Liver (tissue), 9 donors: ENCODE results near the gene CRISPLD2. TPM values are rescaled to one million over a fixed set of nuclear protein-coding genes. Genes with fewer than 3 reads are reported as not detected.

Experiments
- DNase-seq: peaks from one replicate; pipeline ENCODE4 v3.0.0-alpha.2; 2017; ENCODE audit warnings: low spot score
- H3K27ac ChIP-seq, 2 donors: one replicate each; pipeline ENCODE4 v1.7.0; 2013; ENCODE audit warnings: inconsistent platforms in 2 of 2, low read length in 2 of 2, control low read depth in 1 of 2, low read depth in 1 of 2, mild to moderate bottlenecking in 1 of 2
- H3K27me3 ChIP-seq, 4 donors: one replicate each; pipeline versions ENCODE4 v1.6.1 to v1.7.0; 2013; ENCODE audit warnings: low read length in 3 of 4, inconsistent platforms in 1 of 4, mild to moderate bottlenecking in 1 of 4, moderate library complexity in 1 of 4; ENCODE audit not compliant: control insufficient read depth in 4 of 4, insufficient read depth in 4 of 4
- H3K36me3 ChIP-seq, 4 donors: one replicate each; pipeline versions ENCODE4 v1.6.1 to v1.7.0; 2013; ENCODE audit warnings: low read length in 3 of 4, mild to moderate bottlenecking in 3 of 4, low read depth in 1 of 4, moderate library complexity in 1 of 4; ENCODE audit not compliant: control insufficient read depth in 4 of 4, insufficient read depth in 3 of 4
- H3K4me1 ChIP-seq, 4 donors: one replicate each; pipeline versions ENCODE4 v1.6.1 to v1.7.0; 2013; ENCODE audit warnings: low read length in 3 of 4, mild to moderate bottlenecking in 3 of 4, moderate library complexity in 1 of 4; ENCODE audit not compliant: control insufficient read depth in 4 of 4, insufficient read depth in 4 of 4
- H3K4me3 ChIP-seq, 3 donors: one replicate each; pipeline versions ENCODE4 v1.6.1 to v1.7.0; 2013; ENCODE audit warnings: low read length in 3 of 3, control low read depth in 1 of 3, low read depth in 1 of 3, mild to moderate bottlenecking in 1 of 3
- H3K9ac ChIP-seq, 2 donors: one replicate each; pipeline ENCODE4 v1.7.0; 2013; ENCODE audit warnings: low read length in 2 of 2, mild to moderate bottlenecking in 2 of 2, moderate library complexity in 2 of 2, control low read depth in 1 of 2, low read depth in 1 of 2
- H3K9me3 ChIP-seq, 4 donors: one replicate each; pipeline versions ENCODE4 v1.6.1 to v1.7.0; 2013; ENCODE audit warnings: low read length in 3 of 4; ENCODE audit not compliant: control insufficient read depth in 4 of 4
- EGR1 ChIP-seq, 2 donors: IDR thresholded peaks; 2 replicates each; pipeline ENCODE4 v1.6.1; 2016 to 2018; ENCODE audit warnings: antibody characterized with exemption in 2 of 2, low read depth in 2 of 2
- FOXA1 ChIP-seq: IDR thresholded peaks from 2 replicates; pipeline ENCODE4 v1.6.1; 2016; ENCODE audit warnings: antibody characterized with exemption
- FOXA2 ChIP-seq: IDR thresholded peaks from 2 replicates; pipeline ENCODE4 v1.6.1; 2016; ENCODE audit warnings: antibody characterized with exemption
- GABPA ChIP-seq, 2 donors: IDR thresholded peaks in 1 of 2; conservative IDR thresholded peaks in 1 of 2; 2 replicates each; pipeline ENCODE4 v1.6.1; 2016; ENCODE audit warnings: antibody characterized with exemption in 2 of 2, mild to moderate bottlenecking in 1 of 2, moderate library complexity in 1 of 2
- HNF4A ChIP-seq, 2 donors: conservative IDR thresholded peaks; 2 replicates each; pipeline ENCODE4 v1.6.1; 2016; ENCODE audit warnings: antibody characterized with exemption in 2 of 2, mild to moderate bottlenecking in 2 of 2
- HNF4G ChIP-seq: IDR thresholded peaks from 2 replicates; pipeline ENCODE4 v1.6.1; 2016; ENCODE audit warnings: antibody characterized with exemption
- JUND ChIP-seq, 2 donors: IDR thresholded peaks; 2 replicates each; pipeline ENCODE4 v1.6.1; 2016; ENCODE audit warnings: antibody characterized with exemption in 2 of 2
- MAX ChIP-seq: IDR thresholded peaks from 2 replicates; pipeline ENCODE4 v1.6.1; 2016; ENCODE audit warnings: antibody characterized with exemption
- NR2F2 ChIP-seq: IDR thresholded peaks from 2 replicates; pipeline ENCODE4 v1.6.1; 2016; ENCODE audit warnings: antibody characterized with exemption
- RAD21 ChIP-seq, 2 donors: IDR thresholded peaks; 2 replicates each; pipeline ENCODE4 v1.6.1; 2016; ENCODE audit warnings: antibody characterized with exemption in 2 of 2, mild to moderate bottlenecking in 2 of 2
- SP1 ChIP-seq: IDR thresholded peaks from 2 replicates; pipeline ENCODE4 v1.6.1; 2018; ENCODE audit warnings: antibody characterized with exemption, mild to moderate bottlenecking
- TAF1 ChIP-seq: conservative IDR thresholded peaks from 2 replicates; pipeline ENCODE4 v1.6.1; 2016; ENCODE audit warnings: antibody characterized with exemption, mild to moderate bottlenecking
- YY1 ChIP-seq: IDR thresholded peaks from 2 replicates; pipeline ENCODE4 v1.6.1; 2016; ENCODE audit warnings: antibody characterized with exemption, mild to moderate bottlenecking
- WGBS: extraction: QIAGEN DNeasy Blood & Tissue Kit; methylation state at CpG from one replicate; pipeline ENCODE4 v1.1.7; 2013; 5-methylcytosine and 5-hydroxymethylcytosine counted together
- polyA plus RNA-seq, 2 donors: library from polyadenylated mRNA; stranded (reverse) in 1 of 2; unstranded in 1 of 2; fragments of 200-250 nt in 1 of 2; fragments of >200 nt in 1 of 2; fragmentation: Nextera tagmentation in 1 of 2; extraction: Ambion mirVana in 1 of 2; gene quantifications; one replicate each; pipeline versions ENCODE4 v1.2.1 to v1.2.3, GENCODE V29; 2013 to 2015
- total RNA-seq, 2 donors: library from RNA; depleted of rRNA; stranded (reverse); fragments of >200 nt; gene quantifications; one replicate each; pipeline ENCODE4 v1.2.3, GENCODE V29; 2014
- TF ChIP-seq, protein P1 (sequence below): IDR thresholded peaks from 2 replicates; pipeline ENCODE4 v1.6.1; 2016; ENCODE audit warnings: antibody characterized with exemption, mild to moderate bottlenecking
- TF ChIP-seq, protein P2 (sequence below): IDR thresholded peaks from 2 replicates; pipeline ENCODE4 v1.6.1; 2016; ENCODE audit warnings: antibody characterized with exemption
- TF ChIP-seq, protein P3 (sequence below): IDR thresholded peaks from 2 replicates; pipeline ENCODE4 v1.6.1; 2016; ENCODE audit warnings: antibody characterized with exemption
- TF ChIP-seq, protein P4 (sequence below): fragments of 150-350 bp; IDR thresholded peaks from 2 replicates; pipeline ENCODE4 v1.5.1; 2017; ENCODE audit warnings: improper control_type of control experiment, low read depth, low read length; ENCODE audit not compliant: missing input control
- donor health status: healthy.
- donor health status: healthy.
- donor health status: healthy.
- donor health status: healthy.
- donor health status: healthy.

CRISPLD2 gene
- total and polyA plus RNA-seq, 4 donors, result 2.6 to 14.8 (median 4.1) TPM

DNA sequence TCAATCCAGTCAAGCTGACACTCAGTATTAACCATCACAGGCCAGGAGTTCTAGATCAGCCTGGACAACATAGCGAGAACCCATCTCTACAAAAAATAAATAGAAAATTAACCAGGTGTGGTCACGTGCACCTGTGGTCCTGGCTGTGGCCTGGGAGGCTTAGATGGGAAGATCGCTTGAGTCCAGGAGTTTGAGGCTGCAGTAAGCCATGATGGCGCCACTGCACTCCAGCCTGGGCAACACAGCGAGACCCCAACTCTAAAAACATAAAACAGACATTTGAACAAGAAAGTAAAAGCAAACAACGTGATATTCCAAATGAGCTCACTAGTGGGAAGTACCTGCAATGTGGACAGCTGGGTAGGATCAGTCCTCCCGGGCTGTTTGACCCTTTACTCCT lies 41.9 kb downstream of the CRISPLD2 start:
- H3K9me3 ChIP-seq, result peaks cover 0 to 7% (median 5%) of the 10 kb centered on the region in 4 donors
- H3K4me1 ChIP-seq, result peaks cover 0 to 1% (median 0%) of the 10 kb centered on the region in 4 donors
- TF ChIP-seq HNF4A (conservative IDR thresholded peaks at IDR 0.05) (no peak), GABPA (IDR thresholded peaks at IDR 0.05 in 1 of 2, conservative IDR thresholded peaks at IDR 0.05 in 1 of 2) (no peak), EGR1 (IDR thresholded peaks at IDR 0.05; ENCODE audit: low read depth in 2 of 2) (no peak), FOXA1 (no peak), RAD21 (IDR thresholded peaks at IDR 0.05) (no peak), SP1 (no peak), YY1 (no peak), MAX (no peak), FOXA2 (no peak)
- TF ChIP-seq, protein P1, sequence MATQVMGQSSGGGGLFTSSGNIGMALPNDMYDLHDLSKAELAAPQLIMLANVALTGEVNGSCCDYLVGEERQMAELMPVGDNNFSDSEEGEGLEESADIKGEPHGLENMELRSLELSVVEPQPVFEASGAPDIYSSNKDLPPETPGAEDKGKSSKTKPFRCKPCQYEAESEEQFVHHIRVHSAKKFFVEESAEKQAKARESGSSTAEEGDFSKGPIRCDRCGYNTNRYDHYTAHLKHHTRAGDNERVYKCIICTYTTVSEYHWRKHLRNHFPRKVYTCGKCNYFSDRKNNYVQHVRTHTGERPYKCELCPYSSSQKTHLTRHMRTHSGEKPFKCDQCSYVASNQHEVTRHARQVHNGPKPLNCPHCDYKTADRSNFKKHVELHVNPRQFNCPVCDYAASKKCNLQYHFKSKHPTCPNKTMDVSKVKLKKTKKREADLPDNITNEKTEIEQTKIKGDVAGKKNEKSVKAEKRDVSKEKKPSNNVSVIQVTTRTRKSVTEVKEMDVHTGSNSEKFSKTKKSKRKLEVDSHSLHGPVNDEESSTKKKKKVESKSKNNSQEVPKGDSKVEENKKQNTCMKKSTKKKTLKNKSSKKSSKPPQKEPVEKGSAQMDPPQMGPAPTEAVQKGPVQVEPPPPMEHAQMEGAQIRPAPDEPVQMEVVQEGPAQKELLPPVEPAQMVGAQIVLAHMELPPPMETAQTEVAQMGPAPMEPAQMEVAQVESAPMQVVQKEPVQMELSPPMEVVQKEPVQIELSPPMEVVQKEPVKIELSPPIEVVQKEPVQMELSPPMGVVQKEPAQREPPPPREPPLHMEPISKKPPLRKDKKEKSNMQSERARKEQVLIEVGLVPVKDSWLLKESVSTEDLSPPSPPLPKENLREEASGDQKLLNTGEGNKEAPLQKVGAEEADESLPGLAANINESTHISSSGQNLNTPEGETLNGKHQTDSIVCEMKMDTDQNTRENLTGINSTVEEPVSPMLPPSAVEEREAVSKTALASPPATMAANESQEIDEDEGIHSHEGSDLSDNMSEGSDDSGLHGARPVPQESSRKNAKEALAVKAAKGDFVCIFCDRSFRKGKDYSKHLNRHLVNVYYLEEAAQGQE, result no peak
- TF ChIP-seq, protein P2, sequence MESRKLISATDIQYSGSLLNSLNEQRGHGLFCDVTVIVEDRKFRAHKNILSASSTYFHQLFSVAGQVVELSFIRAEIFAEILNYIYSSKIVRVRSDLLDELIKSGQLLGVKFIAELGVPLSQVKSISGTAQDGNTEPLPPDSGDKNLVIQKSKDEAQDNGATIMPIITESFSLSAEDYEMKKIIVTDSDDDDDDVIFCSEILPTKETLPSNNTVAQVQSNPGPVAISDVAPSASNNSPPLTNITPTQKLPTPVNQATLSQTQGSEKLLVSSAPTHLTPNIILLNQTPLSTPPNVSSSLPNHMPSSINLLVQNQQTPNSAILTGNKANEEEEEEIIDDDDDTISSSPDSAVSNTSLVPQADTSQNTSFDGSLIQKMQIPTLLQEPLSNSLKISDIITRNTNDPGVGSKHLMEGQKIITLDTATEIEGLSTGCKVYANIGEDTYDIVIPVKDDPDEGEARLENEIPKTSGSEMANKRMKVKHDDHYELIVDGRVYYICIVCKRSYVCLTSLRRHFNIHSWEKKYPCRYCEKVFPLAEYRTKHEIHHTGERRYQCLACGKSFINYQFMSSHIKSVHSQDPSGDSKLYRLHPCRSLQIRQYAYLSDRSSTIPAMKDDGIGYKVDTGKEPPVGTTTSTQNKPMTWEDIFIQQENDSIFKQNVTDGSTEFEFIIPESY, result no peak
- no peak for DNase-seq
- 90% methylated on average over 7 of the region's 7 CpGs for WGBS
- H3K9ac ChIP-seq, result no peak overlapping the region
- H3K27ac ChIP-seq, result no peak overlapping the region
- H3K27me3 ChIP-seq, result no peaks in the 10 kb centered on the region
- no peak overlapping the region for H3K4me3 ChIP-seq
- no peaks in the 10 kb centered on the region for H3K36me3 ChIP-seq

- no peak for DNase-seq
- Histone ChIP-seq H3K27ac (no peak overlapping the region), H3K27me3 (no peaks in the 10 kb centered on the region), H3K4me3 (no peak overlapping the region), H3K9me3 (peaks cover 0 to 7% (median 5%) of the 10 kb centered on the region in 4 donors), H3K36me3 (no peaks in the 10 kb centered on the region), H3K9ac (no peak overlapping the region), H3K4me1 (no peaks in the 10 kb centered on the region)
- WGBS, result 86% methylated on average over 8 of the region's 8 CpGs
- TF ChIP-seq, protein P3, sequence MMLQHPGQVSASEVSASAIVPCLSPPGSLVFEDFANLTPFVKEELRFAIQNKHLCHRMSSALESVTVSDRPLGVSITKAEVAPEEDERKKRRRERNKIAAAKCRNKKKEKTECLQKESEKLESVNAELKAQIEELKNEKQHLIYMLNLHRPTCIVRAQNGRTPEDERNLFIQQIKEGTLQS, result no peak
- TF ChIP-seq RAD21 (IDR thresholded peaks at IDR 0.05) (no peak), NR2F2 (no peak), GABPA (IDR thresholded peaks at IDR 0.05 in 1 of 2, conservative IDR thresholded peaks at IDR 0.05 in 1 of 2) (no peak), TAF1 (no peak), EGR1 (IDR thresholded peaks at IDR 0.05; ENCODE audit: low read depth in 2 of 2) (no peak), HNF4G (no peak), JUND (IDR thresholded peaks at IDR 0.05) (no peak), MAX (no peak), FOXA1 (no peak)
- TF ChIP-seq, protein P4, sequence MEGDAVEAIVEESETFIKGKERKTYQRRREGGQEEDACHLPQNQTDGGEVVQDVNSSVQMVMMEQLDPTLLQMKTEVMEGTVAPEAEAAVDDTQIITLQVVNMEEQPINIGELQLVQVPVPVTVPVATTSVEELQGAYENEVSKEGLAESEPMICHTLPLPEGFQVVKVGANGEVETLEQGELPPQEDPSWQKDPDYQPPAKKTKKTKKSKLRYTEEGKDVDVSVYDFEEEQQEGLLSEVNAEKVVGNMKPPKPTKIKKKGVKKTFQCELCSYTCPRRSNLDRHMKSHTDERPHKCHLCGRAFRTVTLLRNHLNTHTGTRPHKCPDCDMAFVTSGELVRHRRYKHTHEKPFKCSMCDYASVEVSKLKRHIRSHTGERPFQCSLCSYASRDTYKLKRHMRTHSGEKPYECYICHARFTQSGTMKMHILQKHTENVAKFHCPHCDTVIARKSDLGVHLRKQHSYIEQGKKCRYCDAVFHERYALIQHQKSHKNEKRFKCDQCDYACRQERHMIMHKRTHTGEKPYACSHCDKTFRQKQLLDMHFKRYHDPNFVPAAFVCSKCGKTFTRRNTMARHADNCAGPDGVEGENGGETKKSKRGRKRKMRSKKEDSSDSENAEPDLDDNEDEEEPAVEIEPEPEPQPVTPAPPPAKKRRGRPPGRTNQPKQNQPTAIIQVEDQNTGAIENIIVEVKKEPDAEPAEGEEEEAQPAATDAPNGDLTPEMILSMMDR, result no peak
- TF ChIP-seq, protein P2, result no peak
Observed at GRCh38 chr16:84862804-84863480, 43.2 kb downstream of the CRISPLD2 start.
